Right atrium auricular region (tissue), 2 donors: ENCODE results near the gene KRTAP5-10. TPM values are rescaled to one million over a fixed set of nuclear protein-coding genes. Genes with fewer than 3 reads are reported as not detected.

Experiments
- DNase-seq: peaks from one replicate; pipeline ENCODE4 v3.0.0-alpha.2; 2019; ENCODE audit warnings: low spot score
- H3K27ac ChIP-seq, 2 donors: fragments of 200-600 bp; sonication (generic); 1 replicate in 1 of 2; 2 replicates in 1 of 2; pipeline ENCODE4 v1.5.1; 2016 to 2019
- H3K27me3 ChIP-seq, 2 donors: fragments of 200-600 bp; sonication (generic); one replicate each; pipeline versions ENCODE4 v1.5.1 to v1.6.0; 2017 to 2019
- H3K36me3 ChIP-seq: fragments of 200-600 bp; sonication (generic); one replicate; pipeline ENCODE4 v1.5.1; 2016
- H3K4me1 ChIP-seq, 2 donors: fragments of 200-600 bp; sonication (generic); one replicate each; pipeline versions ENCODE4 v1.5.1 to v1.6.0; 2017 to 2019
- H3K4me3 ChIP-seq, 2 donors: fragments of 200-600 bp; sonication (generic); 1 replicate in 1 of 2; 2 replicates in 1 of 2; pipeline ENCODE4 v1.5.1; 2017 to 2019; ENCODE audit warnings: mild to moderate bottlenecking in 1 of 2, moderate library complexity in 1 of 2
- H3K9me3 ChIP-seq, 2 donors: fragments of 200-600 bp; sonication (generic); one replicate each; pipeline ENCODE4 v1.5.1; 2019
- total RNA-seq, 2 donors: library from RNA; depleted of rRNA; stranded (reverse); fragments of >200 nt; gene quantifications; one replicate each; pipeline ENCODE4 v1.1.0, GENCODE V29; 2016
- TF ChIP-seq, protein P1 (sequence below), 2 donors: fragments of 200-600 bp; sonication (generic); IDR thresholded peaks; one replicate each; pipeline ENCODE4 v1.5.1; 2019; ENCODE audit warnings: antibody characterized with exemption in 2 of 2

The KRTAP5-10 gene
- total RNA-seq, 2 donors from 2014 or later = not detected

DNA sequence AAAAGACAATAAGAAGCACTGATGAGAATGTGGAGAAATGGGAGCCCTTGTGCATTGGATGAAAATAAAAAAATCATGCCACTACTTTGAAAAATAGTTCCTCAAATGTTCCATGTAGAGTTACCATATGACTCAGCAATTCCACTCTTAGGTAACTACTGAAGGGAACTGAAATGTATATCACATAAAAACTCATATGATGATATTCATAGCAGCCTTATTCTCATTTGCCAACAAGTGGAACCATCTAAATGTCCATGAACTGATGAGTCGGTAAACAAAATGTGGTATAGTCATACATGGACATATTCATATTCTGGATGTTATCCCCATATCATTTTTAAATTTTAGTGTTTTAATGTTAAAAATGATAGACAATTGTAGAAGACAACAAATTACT lies 13.7 kb upstream of the KRTAP5-10 start:
- H3K4me3 ChIP-seq = no peak overlapping the region
- H3K27me3 ChIP-seq = no peaks in the 10 kb centered on the region
- TF ChIP-seq, protein P1, sequence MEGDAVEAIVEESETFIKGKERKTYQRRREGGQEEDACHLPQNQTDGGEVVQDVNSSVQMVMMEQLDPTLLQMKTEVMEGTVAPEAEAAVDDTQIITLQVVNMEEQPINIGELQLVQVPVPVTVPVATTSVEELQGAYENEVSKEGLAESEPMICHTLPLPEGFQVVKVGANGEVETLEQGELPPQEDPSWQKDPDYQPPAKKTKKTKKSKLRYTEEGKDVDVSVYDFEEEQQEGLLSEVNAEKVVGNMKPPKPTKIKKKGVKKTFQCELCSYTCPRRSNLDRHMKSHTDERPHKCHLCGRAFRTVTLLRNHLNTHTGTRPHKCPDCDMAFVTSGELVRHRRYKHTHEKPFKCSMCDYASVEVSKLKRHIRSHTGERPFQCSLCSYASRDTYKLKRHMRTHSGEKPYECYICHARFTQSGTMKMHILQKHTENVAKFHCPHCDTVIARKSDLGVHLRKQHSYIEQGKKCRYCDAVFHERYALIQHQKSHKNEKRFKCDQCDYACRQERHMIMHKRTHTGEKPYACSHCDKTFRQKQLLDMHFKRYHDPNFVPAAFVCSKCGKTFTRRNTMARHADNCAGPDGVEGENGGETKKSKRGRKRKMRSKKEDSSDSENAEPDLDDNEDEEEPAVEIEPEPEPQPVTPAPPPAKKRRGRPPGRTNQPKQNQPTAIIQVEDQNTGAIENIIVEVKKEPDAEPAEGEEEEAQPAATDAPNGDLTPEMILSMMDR (IDR thresholded peaks at IDR 0.05) = no peak
- DNase-seq = no peak
- no peaks in the 10 kb centered on the region for H3K36me3 ChIP-seq
- H3K9me3 ChIP-seq = no peaks in the 10 kb centered on the region
- no peak overlapping the region for H3K27ac ChIP-seq
- H3K4me1 ChIP-seq = no peaks in the 10 kb centered on the region

DNA sequence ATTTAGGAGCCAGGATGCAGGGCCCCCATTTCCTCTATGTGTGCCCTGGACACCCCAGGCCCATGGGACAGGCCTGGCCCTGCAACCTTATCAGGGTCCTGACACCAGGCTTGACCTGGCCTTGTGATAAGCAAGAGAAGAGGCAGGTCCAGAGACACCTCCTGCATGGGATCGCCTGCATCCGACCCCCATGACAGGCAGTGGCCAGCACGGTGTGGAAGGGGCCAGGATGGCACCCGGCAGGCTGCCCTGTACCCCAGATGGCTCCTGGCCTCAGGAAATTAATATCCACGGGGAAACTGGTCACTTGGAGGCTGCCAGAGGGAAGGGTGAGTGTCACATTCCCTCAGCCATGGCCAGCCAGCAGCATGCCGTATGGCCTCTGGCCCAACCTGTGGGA lies 10.4 kb upstream of the KRTAP5-10 start:
- H3K36me3 ChIP-seq = no peaks in the 10 kb centered on the region
- DNase-seq = no peak
- H3K4me1 ChIP-seq = no peaks in the 10 kb centered on the region
- H3K27ac ChIP-seq = no peak overlapping the region
- no peaks in the 10 kb centered on the region for H3K9me3 ChIP-seq
- no peaks in the 10 kb centered on the region for H3K27me3 ChIP-seq
- no peak overlapping the region for H3K4me3 ChIP-seq
- TF ChIP-seq, protein P1 (IDR thresholded peaks at IDR 0.05) = no peak

DNA sequence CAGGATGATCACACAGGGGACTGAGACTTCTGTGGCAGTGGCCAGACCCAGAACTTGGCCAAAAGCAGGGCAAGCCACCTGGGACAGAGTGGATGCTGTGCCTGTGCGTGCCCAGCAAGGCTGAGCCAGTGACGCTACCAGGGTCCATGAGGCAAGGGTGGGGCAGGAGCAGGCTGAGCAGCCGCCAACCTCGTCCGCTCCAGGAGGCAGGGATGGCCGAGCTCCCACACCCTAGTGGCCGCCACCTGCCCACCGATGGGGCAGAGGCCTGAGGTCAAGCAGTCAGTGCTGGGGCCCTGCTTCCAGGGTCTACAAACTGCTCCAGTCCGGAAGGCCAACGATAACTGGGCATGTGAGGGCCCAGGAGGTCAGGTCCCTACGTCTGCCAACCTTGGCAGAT lies 9.9 kb upstream of the KRTAP5-10 start:
- no peak overlapping the region for H3K4me3 ChIP-seq
- H3K27me3 ChIP-seq = no peaks in the 10 kb centered on the region
- no peaks in the 10 kb centered on the region for H3K9me3 ChIP-seq
- no peak for DNase-seq
- TF ChIP-seq, protein P1 (IDR thresholded peaks at IDR 0.05) = no peak
- no peak overlapping the region for H3K27ac ChIP-seq
- H3K36me3 ChIP-seq = no peaks in the 10 kb centered on the region
- no peaks in the 10 kb centered on the region for H3K4me1 ChIP-seq

DNA sequence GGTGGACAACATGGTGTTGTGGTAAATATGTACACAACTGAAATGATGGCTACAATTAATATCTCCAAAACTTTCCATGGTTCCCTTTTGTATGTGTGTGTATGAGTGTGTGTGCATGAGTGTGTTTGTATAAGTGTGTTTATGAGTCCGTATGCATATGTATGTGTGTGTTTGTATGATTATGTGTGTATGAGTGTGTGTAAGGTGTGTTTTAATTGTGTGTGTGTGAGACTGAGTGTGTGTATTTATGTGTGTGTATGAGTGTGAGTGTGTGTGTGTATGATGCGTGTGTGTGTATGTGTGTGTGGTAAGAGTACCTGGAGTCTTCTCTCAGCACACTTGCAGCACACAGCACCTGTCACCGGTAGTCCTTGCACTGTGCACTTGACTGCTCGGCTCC lies 9.3 kb upstream of the KRTAP5-10 start:
- H3K4me1 ChIP-seq = no peaks in the 10 kb centered on the region
- DNase-seq = no peak
- H3K36me3 ChIP-seq = no peaks in the 10 kb centered on the region
- TF ChIP-seq, protein P1 (IDR thresholded peaks at IDR 0.05) = no peak
- no peak overlapping the region for H3K27ac ChIP-seq
- no peak overlapping the region for H3K4me3 ChIP-seq
- no peaks in the 10 kb centered on the region for H3K27me3 ChIP-seq
- no peaks in the 10 kb centered on the region for H3K9me3 ChIP-seq

DNA sequence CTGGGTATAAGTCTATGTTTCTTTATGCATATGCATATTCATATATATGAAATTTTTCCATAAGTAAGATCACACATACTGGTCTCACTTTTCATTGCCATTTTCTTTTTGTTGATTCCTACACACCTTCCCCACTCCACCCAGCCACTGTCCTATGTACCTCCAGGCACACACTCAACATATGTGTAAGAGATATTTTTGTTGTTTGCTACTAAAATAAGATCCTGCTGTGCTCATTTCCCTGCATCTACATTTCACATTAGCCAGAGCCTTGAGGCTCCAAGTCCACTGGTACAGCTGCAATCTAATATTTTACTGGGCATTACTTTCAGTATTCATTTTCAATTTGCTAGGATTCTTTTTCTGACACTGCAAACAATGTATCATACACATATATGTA lies 8.1 kb upstream of the KRTAP5-10 start:
- no peak overlapping the region for H3K27ac ChIP-seq
- no peaks in the 10 kb centered on the region for H3K4me1 ChIP-seq
- H3K36me3 ChIP-seq = no peaks in the 10 kb centered on the region
- DNase-seq = no peak
- TF ChIP-seq, protein P1 (IDR thresholded peaks at IDR 0.05) = no peak
- H3K27me3 ChIP-seq = no peaks in the 10 kb centered on the region
- no peak overlapping the region for H3K4me3 ChIP-seq
- no peaks in the 10 kb centered on the region for H3K9me3 ChIP-seq

DNA sequence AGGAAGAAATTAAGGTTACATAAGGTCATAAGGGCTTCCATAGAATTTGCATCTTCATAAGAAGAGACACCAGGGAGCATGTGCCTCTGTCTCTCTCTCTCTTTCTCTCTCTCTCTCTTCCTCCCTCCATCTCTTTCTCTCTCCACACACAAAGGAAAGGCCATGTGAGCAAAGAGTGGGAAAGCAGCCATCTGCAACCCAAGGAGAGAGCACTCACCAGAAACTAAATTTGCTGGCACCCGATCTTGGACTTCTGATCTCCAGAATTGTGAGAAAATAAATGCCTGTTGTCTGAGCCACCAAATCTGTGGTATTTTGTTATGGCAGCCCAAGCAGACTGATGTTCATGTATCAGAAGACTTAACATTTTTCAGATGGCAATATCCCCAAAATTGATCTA lies 6.4 kb upstream of the KRTAP5-10 start:
- Histone ChIP-seq H3K4me1 (no peaks in the 10 kb centered on the region), H3K27ac (no peak overlapping the region), H3K36me3 (no peaks in the 10 kb centered on the region), H3K9me3 (no peaks in the 10 kb centered on the region), H3K27me3 (no peaks in the 10 kb centered on the region), H3K4me3 (no peak overlapping the region)
- TF ChIP-seq, protein P1 (IDR thresholded peaks at IDR 0.05) = no peak
- DNase-seq = no peak
